Fibroblast of skin of back (primary cell): ENCODE measurements around the gene PSMC3. TPM values are rescaled to one million over a fixed set of nuclear protein-coding genes. Genes with fewer than 3 reads are reported as not detected.

Experiments used
- DNase-seq: peaks from one replicate; pipeline ENCODE4 v3.0.0-alpha.2; 2013
- polyA plus RNA-seq, 2 experiments: library from polyadenylated mRNA; unstranded; fragments of 120-200 nt; gene quantifications; one replicate each; pipeline ENCODE4 v1.2.1, GENCODE V29; 2013; ENCODE audit not compliant: insufficient read length in 2 of 2

Gene PSMC3
- polyA plus RNA-seq (2013, experiment 1 of 2; ENCODE audit: insufficient read length): 256 TPM
- 149 TPM for polyA plus RNA-seq (2013, experiment 2 of 2; ENCODE audit: insufficient read length)

GRCh38 chr11:47426062-47426956 is at the start of gene PSMC3:
Gene PSMC3, minus strand, starts transcription at chr11:47426439. Its CDS starts 160 bp downstream, at chr11:47426279.
- DNase-seq: peak; percentile 97

GRCh38 chr11:47470671-47471070 is 44.4 kb upstream of the PSMC3 start:
- no peak for DNase-seq

- no peak for DNase-seq
These were observed 43.3 kb upstream of the PSMC3 start for GRCh38 chr11:47469361-47470179.

- no peak for DNase-seq
These were observed 42.5 kb upstream of the PSMC3 start for GRCh38 chr11:47468598-47469214.

GRCh38 chr11:47467357-47467756 is 41.1 kb upstream of the PSMC3 start:
- DNase-seq: no peak

- peak; percentile 38 for DNase-seq
These were observed 40.5 kb upstream of the PSMC3 start for GRCh38 chr11:47466701-47467250.

GRCh38 chr11:47466201-47466600 is 40.0 kb upstream of the PSMC3 start:
- DNase-seq: no peak

GRCh38 chr11:47464483-47464882 is 38.2 kb upstream of the PSMC3 start:
- peak; percentile 36 for DNase-seq

GRCh38 chr11:47461876-47462275 is 35.6 kb upstream of the PSMC3 start:
- DNase-seq: no peak

- DNase-seq: no peak
These were observed 34.5 kb upstream of the PSMC3 start for GRCh38 chr11:47460571-47461235.

- peak; percentile 80 for DNase-seq
These were observed 28.0 kb upstream of the PSMC3 start for GRCh38 chr11:47454258-47454671.

- no peak for DNase-seq
These were observed 27.1 kb upstream of the PSMC3 start for GRCh38 chr11:47453365-47453764.

GRCh38 chr11:47451990-47452389 is 25.8 kb upstream of the PSMC3 start:
- no peak for DNase-seq

- DNase-seq: no peak
These were observed 25.2 kb upstream of the PSMC3 start for GRCh38 chr11:47451436-47451835.

- no peak for DNase-seq
These were observed 23.3 kb upstream of the PSMC3 start for GRCh38 chr11:47449541-47449940.

GRCh38 chr11:47448566-47449427 is 22.6 kb upstream of the PSMC3 start, which contains the start of gene RAPSN:
Gene RAPSN, minus strand, starts transcription at chr11:47449136. Its CDS starts 172 bp downstream, at chr11:47448964.
- no peak for DNase-seq

GRCh38 chr11:47447906-47448305 is 21.7 kb upstream of the PSMC3 start:
- DNase-seq: no peak

- no peak for DNase-seq
These were observed 20.6 kb upstream of the PSMC3 start for GRCh38 chr11:47446833-47447232.

- no peak for DNase-seq
These were observed 19.6 kb upstream of the PSMC3 start for GRCh38 chr11:47445840-47446239.

GRCh38 chr11:47443817-47444216 is 17.6 kb upstream of the PSMC3 start:
- DNase-seq: no peak
